ENCODE measurements around the gene RTN3.

RTN3 gene

GRCh38 chr11:63791495-63792167, 110.3 kb downstream of the RTN3 start:
- H3K4me3 ChIP-seq (ENCODE audit: low read depth, low read length), result no peak overlapping the region
- TF ChIP-seq CTCF (IDR thresholded peaks at IDR 0.05; ENCODE audit: borderline replicate concordance, insufficient read depth, low read depth, low read length), result no peak

- TF ChIP-seq CTCF (IDR thresholded peaks at IDR 0.05; ENCODE audit: borderline replicate concordance, insufficient read depth, low read depth, low read length), result no peak
These were observed 111.9 kb downstream of the RTN3 start for GRCh38 chr11:63793161-63793560.

GRCh38 chr11:63795066-63795465, 113.8 kb downstream of the RTN3 start:
- TF ChIP-seq CTCF (IDR thresholded peaks at IDR 0.05; ENCODE audit: borderline replicate concordance, insufficient read depth, low read depth, low read length), result no peak
- no peak overlapping the region for H3K4me3 ChIP-seq (ENCODE audit: low read depth, low read length)

More at GRCh38 chr11:63793161-63793560, 111.9 kb downstream of the RTN3 start:
- H3K4me3 ChIP-seq (ENCODE audit: low read depth, low read length), result no peak overlapping the region

- TF ChIP-seq CTCF (IDR thresholded peaks at IDR 0.05; ENCODE audit: borderline replicate concordance, insufficient read depth, low read depth, low read length), result no peak
- no peak overlapping the region for H3K4me3 ChIP-seq (ENCODE audit: low read depth, low read length)
These were observed 119.6 kb downstream of the RTN3 start for GRCh38 chr11:63800921-63801320.

GRCh38 chr11:63802637-63803414, 121.5 kb downstream of the RTN3 start:
- TF ChIP-seq CTCF (IDR thresholded peaks at IDR 0.05; ENCODE audit: borderline replicate concordance, insufficient read depth, low read depth, low read length), result no peak
- H3K4me3 ChIP-seq (ENCODE audit: low read depth, low read length), result no peak overlapping the region

- no peak for TF ChIP-seq CTCF (IDR thresholded peaks at IDR 0.05; ENCODE audit: borderline replicate concordance, insufficient read depth, low read depth, low read length)
These were observed 123.0 kb downstream of the RTN3 start for GRCh38 chr11:63804259-63804658.

More at GRCh38 chr11:63804259-63804658, 123.0 kb downstream of the RTN3 start:
- no peak overlapping the region for H3K4me3 ChIP-seq (ENCODE audit: low read depth, low read length)
